Transverse colon (tissue), 4 donors: ENCODE data around the gene UNC5C. TPM values are rescaled to one million over a fixed set of nuclear protein-coding genes. Genes with fewer than 3 reads are reported as not detected.

Source experiments
- DNase-seq: peaks from one replicate; pipeline ENCODE4 v3.0.0-alpha.2; 2019
- H3K27ac ChIP-seq, 4 donors: fragments of 200-600 bp; sonication (generic); 2 replicates each; pipeline ENCODE4 v1.5.1; 2016 to 2018; ENCODE audit warnings: inconsistent platforms in 4 of 4
- H3K27me3 ChIP-seq: fragments of 200-600 bp; sonication (generic); 2 replicates; pipeline ENCODE4 v1.5.1; 2017; ENCODE audit warnings: inconsistent platforms
- H3K36me3 ChIP-seq, 4 donors: fragments of 200-600 bp; sonication (generic); 2 replicates each; pipeline ENCODE4 v1.5.1; 2017 to 2019; ENCODE audit warnings: inconsistent platforms in 4 of 4
- H3K4me1 ChIP-seq, 4 donors: fragments of 200-600 bp; sonication (generic); 2 replicates each; pipeline ENCODE4 v1.5.1; 2017 to 2020; ENCODE audit warnings: inconsistent platforms in 4 of 4
- H3K4me3 ChIP-seq, 4 donors: fragments of 200-600 bp; sonication (generic); 1 replicate in 1 of 4; 2 replicates in 3 of 4; pipeline versions ENCODE4 v1.5.1 to v1.6.1; 2017 to 2019; ENCODE audit warnings: inconsistent platforms in 4 of 4
- H3K9me3 ChIP-seq, 2 donors: fragments of 200-600 bp; sonication (generic); 2 replicates each; pipeline ENCODE4 v1.5.1; 2017 to 2019; ENCODE audit warnings: inconsistent platforms in 2 of 2
- EP300 ChIP-seq: sonication (generic); formaldehyde crosslinking; IDR thresholded peaks from one replicate; pipeline ENCODE4 v1.6.1; 2017; ENCODE audit warnings: antibody characterized with exemption, low read depth
- POLR2A ChIP-seq: fragments of 450-650 bp; IDR thresholded peaks from one replicate; pipeline ENCODE4 v1.6.1; 2016; ENCODE audit warnings: antibody characterized with exemption, mild to moderate bottlenecking, moderate library complexity
- POLR2AphosphoS5 ChIP-seq, 3 donors: sonication (generic); formaldehyde crosslinking; IDR thresholded peaks; one replicate each; pipeline ENCODE4 v1.6.1; 2016; ENCODE audit warnings: antibody characterized with exemption in 3 of 3
- WGBS, 2 donors: methylation state at CpG; one replicate each; pipeline ENCODE4 v1.1.5; 2018; ENCODE audit warnings: low coverage in 1 of 2; 5-methylcytosine and 5-hydroxymethylcytosine counted together
- in situ Hi-C, 4 donors: fragments of 200-750 bp; cut with MboI; loops; one replicate each; pipeline versions ENCODE4 v1.15.0 to v1.15.1; 2017; ENCODE audit warnings: low sequenced_read_pairs in 3 of 4, low pct_ligation_motif_present in 1 of 4, low pct_unique_long_range_greater_than_20kb in 1 of 4
- intact Hi-C: fragments of 100-400 bp; cut with DNase I; formaldehyde crosslinking; loops from one replicate; pipeline ENCODE4 v1.15.1; 2023; ENCODE audit warnings: low total_unique reads
- total RNA-seq, 4 donors: library from RNA; depleted of rRNA; stranded (reverse); fragments of >200 nt; gene quantifications; one replicate each; pipeline ENCODE4 v1.1.0, GENCODE V29; 2016
- TF ChIP-seq, protein P1 (sequence below), 5 experiments: fragments of 200-600 bp in 3 of 5; fragments of 450-650 bp in 2 of 5; sonication (generic) in 3 of 5; IDR thresholded peaks; 1 replicate in 2 of 5; 2 replicates in 3 of 5; pipeline ENCODE4 v1.5.1; 2016 to 2017; ENCODE audit warnings: antibody characterized with exemption in 5 of 5, inconsistent platforms in 3 of 5, mild to moderate bottlenecking in 2 of 5, moderate library complexity in 1 of 5

The UNC5C gene
- total RNA-seq, 4 donors from 2014 or later, result 4.5 to 6.8 (median 4.8) TPM

DNA sequence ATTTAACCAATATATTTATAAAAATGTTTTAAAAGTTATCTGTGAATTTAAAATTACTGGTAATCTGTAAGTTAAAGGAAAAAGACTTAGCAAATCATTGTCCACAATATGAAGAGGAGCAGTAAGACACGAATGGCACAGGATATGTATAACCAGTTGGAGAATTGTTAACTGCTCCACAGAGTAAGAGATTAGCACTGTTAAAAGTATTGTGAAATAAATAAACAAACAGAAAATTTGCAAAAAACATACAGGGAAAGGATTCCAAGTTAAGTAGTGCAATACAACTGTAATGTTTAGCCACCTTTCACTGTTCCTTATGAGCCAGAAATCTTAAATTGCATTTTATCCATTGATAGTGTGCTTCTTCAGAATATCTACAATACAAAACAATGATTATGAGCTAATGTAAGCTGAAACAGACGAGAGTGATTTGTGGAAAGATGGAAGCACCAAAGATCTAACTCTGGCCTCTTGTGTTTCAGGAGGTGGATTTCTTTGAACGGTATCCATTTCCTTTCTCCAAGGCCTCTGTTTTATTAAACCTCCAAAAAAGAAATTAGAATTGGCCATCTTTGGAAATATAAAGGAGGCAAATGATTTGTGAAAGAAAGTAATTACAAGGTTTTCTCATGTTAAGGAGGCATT is 188.4 kb downstream of the UNC5C start:
- 70 to 78% methylated on average over 3 of the region's 3 CpGs for WGBS, 2 donors
- in situ Hi-C loops, result no loop called here

GRCh38 chr4:95358421-95358820 is 190.4 kb downstream of the UNC5C start:
- in situ Hi-C loops (no loop called here), intact Hi-C loops (no loop called here)
- Histone ChIP-seq H3K4me1 (peaks cover 0 to 8% (median 0%) of the 10 kb centered on the region in 4 donors), H3K27me3 (no peaks in the 10 kb centered on the region), H3K36me3 (no peaks in the 10 kb centered on the region), H3K4me3 (no peak overlapping the region), H3K9me3 (no peaks in the 10 kb centered on the region), H3K27ac (no peak overlapping the region)
- TF ChIP-seq POLR2A (no peak), POLR2AphosphoS5 (IDR thresholded peaks at IDR 0.05) (no peak)
- 19 to 40% methylated on average over 1 of the region's 1 CpG for WGBS, 2 donors
- no peak for DNase-seq

More for the DNA sequence above, 188.4 kb downstream of the UNC5C start:
- H3K4me1 ChIP-seq, result peaks cover 0 to 8% (median 0%) of the 10 kb centered on the region in 4 donors
- intact Hi-C loops, result no loop called here
- DNase-seq, result no peak
- H3K4me3 ChIP-seq, result no peak overlapping the region
- TF ChIP-seq, protein P1, sequence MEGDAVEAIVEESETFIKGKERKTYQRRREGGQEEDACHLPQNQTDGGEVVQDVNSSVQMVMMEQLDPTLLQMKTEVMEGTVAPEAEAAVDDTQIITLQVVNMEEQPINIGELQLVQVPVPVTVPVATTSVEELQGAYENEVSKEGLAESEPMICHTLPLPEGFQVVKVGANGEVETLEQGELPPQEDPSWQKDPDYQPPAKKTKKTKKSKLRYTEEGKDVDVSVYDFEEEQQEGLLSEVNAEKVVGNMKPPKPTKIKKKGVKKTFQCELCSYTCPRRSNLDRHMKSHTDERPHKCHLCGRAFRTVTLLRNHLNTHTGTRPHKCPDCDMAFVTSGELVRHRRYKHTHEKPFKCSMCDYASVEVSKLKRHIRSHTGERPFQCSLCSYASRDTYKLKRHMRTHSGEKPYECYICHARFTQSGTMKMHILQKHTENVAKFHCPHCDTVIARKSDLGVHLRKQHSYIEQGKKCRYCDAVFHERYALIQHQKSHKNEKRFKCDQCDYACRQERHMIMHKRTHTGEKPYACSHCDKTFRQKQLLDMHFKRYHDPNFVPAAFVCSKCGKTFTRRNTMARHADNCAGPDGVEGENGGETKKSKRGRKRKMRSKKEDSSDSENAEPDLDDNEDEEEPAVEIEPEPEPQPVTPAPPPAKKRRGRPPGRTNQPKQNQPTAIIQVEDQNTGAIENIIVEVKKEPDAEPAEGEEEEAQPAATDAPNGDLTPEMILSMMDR (IDR thresholded peaks at IDR 0.05), result no peak
- no peak for TF ChIP-seq POLR2AphosphoS5 (IDR thresholded peaks at IDR 0.05)
- TF ChIP-seq EP300, result no peak
- no peak for TF ChIP-seq POLR2A
- no peaks in the 10 kb centered on the region for H3K9me3 ChIP-seq
- H3K27me3 ChIP-seq, result no peaks in the 10 kb centered on the region
- H3K27ac ChIP-seq, result no peak overlapping the region
- H3K36me3 ChIP-seq, result no peaks in the 10 kb centered on the region

DNA sequence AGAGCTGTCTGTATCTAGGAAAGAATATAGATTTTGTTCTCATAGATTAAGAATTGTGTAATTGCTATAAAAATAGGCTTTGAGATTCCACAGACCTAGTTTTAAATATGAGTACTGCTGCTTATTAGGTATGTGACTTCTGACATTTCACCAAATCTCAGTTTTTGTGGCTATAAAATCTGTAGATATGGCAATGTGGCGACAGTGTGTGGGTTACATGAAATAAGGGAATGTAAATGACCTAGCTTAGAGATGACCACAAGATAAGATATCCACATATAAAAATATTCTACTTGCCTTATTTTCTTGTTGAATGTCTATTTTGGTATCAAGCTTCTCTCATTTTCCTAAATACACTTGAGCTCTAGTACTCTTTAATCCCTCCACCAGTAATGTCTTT is 193.8 kb downstream of the UNC5C start:
- in situ Hi-C loops, result no loop called here
- intact Hi-C loops, result no loop called here
- no peak overlapping the region for H3K4me3 ChIP-seq
- DNase-seq, result no peak
- WGBS, 2 donors, result 78 to 87% methylated on average over 1 of the region's 1 CpG
- no peak overlapping the region for H3K27ac ChIP-seq
- H3K36me3 ChIP-seq, result no peaks in the 10 kb centered on the region
- no peaks in the 10 kb centered on the region for H3K9me3 ChIP-seq
- TF ChIP-seq EP300 (no peak), POLR2AphosphoS5 (IDR thresholded peaks at IDR 0.05) (no peak), POLR2A (no peak)
- TF ChIP-seq, protein P1 (IDR thresholded peaks at IDR 0.05), result no peak
- H3K27me3 ChIP-seq, result no peaks in the 10 kb centered on the region
- H3K4me1 ChIP-seq, result peaks cover 0 to 8% (median 0%) of the 10 kb centered on the region in 4 donors

- peaks cover 9 to 13% of the 10 kb centered on the region in 2 donors for H3K9me3 ChIP-seq
- no peaks in the 10 kb centered on the region for H3K27me3 ChIP-seq
- DNase-seq, result no peak
- H3K36me3 ChIP-seq, result no peaks in the 10 kb centered on the region
- no peak overlapping the region for H3K27ac ChIP-seq
- no peaks in the 10 kb centered on the region for H3K4me1 ChIP-seq
- no peak overlapping the region for H3K4me3 ChIP-seq
- in situ Hi-C loops (no loop called here), intact Hi-C loops (no loop called here)
- 79 to 100% methylated on average over 1 of the region's 1 CpG for WGBS, 2 donors
- TF ChIP-seq POLR2AphosphoS5 (IDR thresholded peaks at IDR 0.05) (no peak), EP300 (no peak), POLR2A (no peak)
- TF ChIP-seq, protein P1 (IDR thresholded peaks at IDR 0.05), result no peak
These were observed 200.4 kb downstream of the UNC5C start for GRCh38 chr4:95348418-95348817.

DNA sequence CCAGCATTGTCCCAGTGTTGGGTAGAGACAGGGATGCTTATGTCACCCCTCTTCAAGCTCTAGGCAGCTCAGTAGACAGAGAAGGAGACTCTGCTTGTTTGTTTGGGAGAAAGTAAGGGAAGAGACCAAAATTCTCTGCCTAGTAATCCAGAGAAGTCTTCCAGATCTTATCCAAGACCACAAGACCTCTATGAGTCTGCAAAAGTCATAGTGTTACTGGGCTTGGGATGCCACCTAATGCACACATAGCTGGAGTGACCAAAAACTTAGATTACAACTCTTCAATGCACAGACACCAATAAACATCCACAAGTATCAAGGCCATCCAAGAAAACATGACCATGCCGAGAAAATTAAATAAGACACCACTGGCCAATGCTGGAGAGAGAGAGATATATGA is 205.5 kb downstream of the UNC5C start:
- 83 to 97% methylated on average over 1 of the region's 1 CpG for WGBS, 2 donors
- intact Hi-C loops, result no loop called here
- in situ Hi-C loops, result no loop called here

More for the DNA sequence above, 205.5 kb downstream of the UNC5C start:
- H3K36me3 ChIP-seq, result no peaks in the 10 kb centered on the region
- H3K27ac ChIP-seq, result no peak overlapping the region
- no peaks in the 10 kb centered on the region for H3K27me3 ChIP-seq
- no peak overlapping the region for H3K4me3 ChIP-seq
- no peak for TF ChIP-seq EP300
- TF ChIP-seq POLR2A, result no peak
- TF ChIP-seq POLR2AphosphoS5 (IDR thresholded peaks at IDR 0.05), result no peak
- TF ChIP-seq, protein P1 (IDR thresholded peaks at IDR 0.05), result no peak
- DNase-seq, result no peak
- no peaks in the 10 kb centered on the region for H3K4me1 ChIP-seq
- peaks cover 9 to 13% of the 10 kb centered on the region in 2 donors for H3K9me3 ChIP-seq
